ENCODE results near the gene RASSF5. TPM values are rescaled to one million over a fixed set of nuclear protein-coding genes. Genes with fewer than 3 reads are reported as not detected.

RASSF5 gene
- total RNA-seq, 1 experiment from 2014 or later: 0.75 TPM

- no peak for DNase-seq (ENCODE audit: low spot score)
- no peak overlapping the region for H3K4me3 ChIP-seq (ENCODE audit: low read depth, low read length, poor library complexity, severe bottlenecking)
- ChIA-PET POLR2A (ENCODE audit: low non-redundant PET) (no interaction called here), CTCF (no interaction called here)
- TF ChIP-seq EZH2 (IDR thresholded peaks at IDR 0.05; ENCODE audit: borderline replicate concordance, low read depth, low read length, poor library complexity, severe bottlenecking): no peak
- TF ChIP-seq CTCF (conservative IDR thresholded peaks at IDR 0.05; ENCODE audit: low read depth, low read length): no peak
- BruUV-seq (replicated peaks): no TSS peak
- intact Hi-C loops (cut with micrococcal nuclease; ENCODE audit: unreplicated experiment): no loop called here
- H3K27ac ChIP-seq (ENCODE audit: low read depth, low read length, poor library complexity, severe bottlenecking): no peak overlapping the region
- no peaks in the 10 kb centered on the region for H3K36me3 ChIP-seq (ENCODE audit: insufficient read depth, low read length, poor library complexity, severe bottlenecking)
- H3K27me3 ChIP-seq (replicated peaks; ENCODE audit: insufficient read depth, low read depth, low read length, poor library complexity): no peaks in the 10 kb centered on the region
- H3K4me1 ChIP-seq (ENCODE audit: insufficient read depth, low read length, poor library complexity, severe bottlenecking): peaks cover under 1% of the 10 kb centered on the region
- H3K9me3 ChIP-seq (ENCODE audit: low read depth, low read length, poor library complexity, severe bottlenecking): no peaks in the 10 kb centered on the region
Observed at GRCh38 chr1:206498685-206499084, 8.6 kb upstream of the RASSF5 start.

- Histone ChIP-seq H3K9me3 (ENCODE audit: low read depth, low read length, poor library complexity, severe bottlenecking) (no peaks in the 10 kb centered on the region), H3K36me3 (ENCODE audit: insufficient read depth, low read length, poor library complexity, severe bottlenecking) (no peaks in the 10 kb centered on the region), H3K4me3 (ENCODE audit: low read depth, low read length, poor library complexity, severe bottlenecking) (no peak overlapping the region), H3K27me3 (replicated peaks; ENCODE audit: insufficient read depth, low read depth, low read length, poor library complexity) (peaks cover 4% of the 10 kb centered on the region), H3K4me1 (ENCODE audit: insufficient read depth, low read length, poor library complexity, severe bottlenecking) (peaks cover 8% of the 10 kb centered on the region), H3K27ac (ENCODE audit: low read depth, low read length, poor library complexity, severe bottlenecking) (no peak overlapping the region)
- BruUV-seq (replicated peaks): no TSS peak
- TF ChIP-seq CTCF (conservative IDR thresholded peaks at IDR 0.05; ENCODE audit: low read depth, low read length): no peak
- no peak for TF ChIP-seq EZH2 (IDR thresholded peaks at IDR 0.05; ENCODE audit: borderline replicate concordance, low read depth, low read length, poor library complexity, severe bottlenecking)
- intact Hi-C loops (cut with micrococcal nuclease; ENCODE audit: unreplicated experiment): no loop called here
- ChIA-PET CTCF (no interaction called here), POLR2A (ENCODE audit: low non-redundant PET) (no interaction called here)
- no peak for DNase-seq (ENCODE audit: low spot score)
Observed at GRCh38 chr1:206500046-206500445, 7.3 kb upstream of the RASSF5 start.

- peaks cover 8% of the 10 kb centered on the region for H3K4me1 ChIP-seq (ENCODE audit: insufficient read depth, low read length, poor library complexity, severe bottlenecking)
- ChIA-PET CTCF (no interaction called here), POLR2A (ENCODE audit: low non-redundant PET) (no interaction called here)
- no peak overlapping the region for H3K27ac ChIP-seq (ENCODE audit: low read depth, low read length, poor library complexity, severe bottlenecking)
- no peak for DNase-seq (ENCODE audit: low spot score)
- H3K27me3 ChIP-seq (replicated peaks; ENCODE audit: insufficient read depth, low read depth, low read length, poor library complexity): peaks cover 21% of the 10 kb centered on the region
- BruUV-seq (replicated peaks): no TSS peak
- no peaks in the 10 kb centered on the region for H3K36me3 ChIP-seq (ENCODE audit: insufficient read depth, low read length, poor library complexity, severe bottlenecking)
- intact Hi-C loops (cut with micrococcal nuclease; ENCODE audit: unreplicated experiment): no loop called here
- no peak overlapping the region for H3K4me3 ChIP-seq (ENCODE audit: low read depth, low read length, poor library complexity, severe bottlenecking)
- H3K9me3 ChIP-seq (ENCODE audit: low read depth, low read length, poor library complexity, severe bottlenecking): no peaks in the 10 kb centered on the region
- no peak for TF ChIP-seq EZH2 (IDR thresholded peaks at IDR 0.05; ENCODE audit: borderline replicate concordance, low read depth, low read length, poor library complexity, severe bottlenecking)
- TF ChIP-seq CTCF (conservative IDR thresholded peaks at IDR 0.05; ENCODE audit: low read depth, low read length): no peak
Observed at GRCh38 chr1:206501881-206502280, 5.5 kb upstream of the RASSF5 start.

Measured in A673 (cell line).